Prostate gland (tissue), 2 donors: ENCODE results near the gene JMJD7.

Source experiments
- CTCF ChIP-seq, 4 experiments: fragments of 200-600 bp in 2 of 4; fragments of 450-650 bp in 2 of 4; sonication (generic) in 2 of 4; IDR thresholded peaks; 1 replicate in 3 of 4; 2 replicates in 1 of 4; pipeline ENCODE4 v1.5.1; 2016 to 2019; ENCODE audit warnings: antibody characterized with exemption in 4 of 4, mild to moderate bottlenecking in 2 of 4, moderate library complexity in 2 of 4
- POLR2A ChIP-seq: fragments of 450-650 bp; IDR thresholded peaks from one replicate; pipeline ENCODE4 v1.6.1; 2016; ENCODE audit warnings: antibody characterized with exemption, mild to moderate bottlenecking
- POLR2AphosphoS5 ChIP-seq: sonication (generic); formaldehyde crosslinking; IDR thresholded peaks from one replicate; pipeline ENCODE4 v1.6.1; 2017; ENCODE audit warnings: antibody characterized with exemption

- TF ChIP-seq CTCF (IDR thresholded peaks at IDR 0.05), result no peak
- no peak for TF ChIP-seq POLR2AphosphoS5
- no peak for TF ChIP-seq POLR2A
Observed at GRCh38 chr15:41828807-41829141, 882 bp downstream of the JMJD7 start.
